Lower lobe of right lung (tissue), 2 donors: Measurements from ENCODE around the gene SLC9A9. TPM values are rescaled to one million over a fixed set of nuclear protein-coding genes. Genes with fewer than 3 reads are reported as not detected.

Source experiments
- ATAC-seq, 2 donors: fragments of 200-7000 bp; cut with Tn5 transposase; one replicate each; pipeline ENCODE4 v1.9.1; 2020 to 2022; ENCODE audit warnings: mild to moderate bottlenecking in 2 of 2, moderate library complexity in 2 of 2
- DNase-seq: peaks from one replicate; pipeline ENCODE4 v3.0.0-alpha.2; 2020
- H3K27ac ChIP-seq: fragments of 200-600 bp; one replicate; pipeline ENCODE4 v1.8.0; 2022
- H3K27me3 ChIP-seq: fragments of 200-600 bp; one replicate; pipeline ENCODE4 v1.8.0; 2022; ENCODE audit warnings: low read depth
- H3K36me3 ChIP-seq: fragments of 200-600 bp; one replicate; pipeline ENCODE4 v1.8.0; 2022; ENCODE audit warnings: mild to moderate bottlenecking
- H3K4me1 ChIP-seq: fragments of 200-600 bp; one replicate; pipeline ENCODE4 v1.8.0; 2022
- H3K4me3 ChIP-seq: fragments of 200-600 bp; one replicate; pipeline ENCODE4 v1.8.0; 2022; ENCODE audit warnings: mild to moderate bottlenecking
- H3K9me3 ChIP-seq: fragments of 200-600 bp; one replicate; pipeline ENCODE4 v1.8.0; 2022
- intact Hi-C: fragments of 100-400 bp; cut with DNase I; formaldehyde crosslinking; loops from one replicate; pipeline ENCODE4 v1.11.0; 2022
- total RNA-seq: library from RNA; stranded (reverse); fragmentation: NEBNext Ultra II Directional; extraction: Animal tissue kit (Norgen Biotek cat#: 25700); gene quantifications from one replicate; pipeline ENCODE4 v1.2.1, GENCODE V29; 2021
- TF ChIP-seq, protein P1 (sequence below): fragments of 200-600 bp; IDR thresholded peaks from one replicate; pipeline ENCODE4 v1.8.0; 2022; ENCODE audit warnings: antibody characterized with exemption, mild to moderate bottlenecking
- donor health status: DM: no; HTN: yes; CAD: no; lungs with severe emphysema.

The SLC9A9 gene
- total RNA-seq, 1 donor from 2014 or later, result 15.6 TPM

DNA sequence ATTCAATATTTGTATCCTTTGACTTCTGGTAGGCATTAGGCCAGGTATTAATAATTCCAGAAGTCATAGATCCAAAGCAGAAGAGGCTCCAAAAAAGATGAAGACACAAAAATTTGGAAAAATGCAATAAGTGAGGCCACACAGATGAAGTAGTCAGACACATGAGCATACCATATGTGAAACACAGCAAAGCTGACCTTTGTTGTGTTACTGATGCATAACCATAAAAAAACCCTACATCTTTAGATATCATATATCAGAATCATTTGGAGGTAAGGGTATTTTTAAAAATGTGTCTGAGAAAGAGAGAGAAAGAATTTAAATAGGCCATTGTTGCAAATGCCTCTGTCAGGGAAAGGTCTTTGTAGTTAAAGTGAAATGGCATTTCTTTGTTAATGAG is 314.9 kb downstream of the SLC9A9 start:
- H3K36me3 ChIP-seq, result no peaks in the 10 kb centered on the region
- H3K27ac ChIP-seq, result no peak overlapping the region
- H3K9me3 ChIP-seq, result no peaks in the 10 kb centered on the region
- TF ChIP-seq, protein P1, sequence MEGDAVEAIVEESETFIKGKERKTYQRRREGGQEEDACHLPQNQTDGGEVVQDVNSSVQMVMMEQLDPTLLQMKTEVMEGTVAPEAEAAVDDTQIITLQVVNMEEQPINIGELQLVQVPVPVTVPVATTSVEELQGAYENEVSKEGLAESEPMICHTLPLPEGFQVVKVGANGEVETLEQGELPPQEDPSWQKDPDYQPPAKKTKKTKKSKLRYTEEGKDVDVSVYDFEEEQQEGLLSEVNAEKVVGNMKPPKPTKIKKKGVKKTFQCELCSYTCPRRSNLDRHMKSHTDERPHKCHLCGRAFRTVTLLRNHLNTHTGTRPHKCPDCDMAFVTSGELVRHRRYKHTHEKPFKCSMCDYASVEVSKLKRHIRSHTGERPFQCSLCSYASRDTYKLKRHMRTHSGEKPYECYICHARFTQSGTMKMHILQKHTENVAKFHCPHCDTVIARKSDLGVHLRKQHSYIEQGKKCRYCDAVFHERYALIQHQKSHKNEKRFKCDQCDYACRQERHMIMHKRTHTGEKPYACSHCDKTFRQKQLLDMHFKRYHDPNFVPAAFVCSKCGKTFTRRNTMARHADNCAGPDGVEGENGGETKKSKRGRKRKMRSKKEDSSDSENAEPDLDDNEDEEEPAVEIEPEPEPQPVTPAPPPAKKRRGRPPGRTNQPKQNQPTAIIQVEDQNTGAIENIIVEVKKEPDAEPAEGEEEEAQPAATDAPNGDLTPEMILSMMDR, result no peak
- no peak for ATAC-seq
- intact Hi-C loops, result no loop called here
- no peaks in the 10 kb centered on the region for H3K27me3 ChIP-seq
- no peak for DNase-seq
- no peak overlapping the region for H3K4me3 ChIP-seq
- peaks cover 17% of the 10 kb centered on the region for H3K4me1 ChIP-seq

DNA sequence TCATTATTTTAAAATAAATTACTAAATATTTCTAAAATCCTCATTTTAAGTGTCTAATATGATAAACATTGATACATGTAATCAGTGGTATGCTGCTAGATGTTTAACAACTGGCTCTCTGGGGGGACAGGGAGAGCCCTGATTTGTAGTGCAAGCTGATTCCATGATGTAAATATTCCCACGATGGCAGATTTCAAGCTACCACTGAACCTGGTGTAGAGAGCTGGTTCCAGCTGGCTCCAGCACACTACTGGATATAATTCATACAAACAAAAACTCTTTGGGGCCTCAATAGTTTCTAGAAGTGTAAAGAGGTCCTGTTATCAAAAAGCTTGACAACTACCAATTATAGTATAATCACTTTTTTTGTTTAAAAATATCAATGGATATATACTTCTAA is 316.2 kb downstream of the SLC9A9 start:
- Histone ChIP-seq H3K4me1 (peaks cover 16% of the 10 kb centered on the region), H3K9me3 (no peaks in the 10 kb centered on the region), H3K36me3 (no peaks in the 10 kb centered on the region), H3K4me3 (no peak overlapping the region), H3K27ac (no peak overlapping the region), H3K27me3 (no peaks in the 10 kb centered on the region)
- ATAC-seq, result no peak
- DNase-seq, result no peak
- intact Hi-C loops, result no loop called here
- TF ChIP-seq, protein P1, result no peak

- Histone ChIP-seq H3K27me3 (no peaks in the 10 kb centered on the region), H3K4me3 (no peak overlapping the region), H3K36me3 (no peaks in the 10 kb centered on the region), H3K27ac (no peak overlapping the region), H3K9me3 (no peaks in the 10 kb centered on the region), H3K4me1 (peaks cover 6% of the 10 kb centered on the region)
- ATAC-seq, result no peak
- DNase-seq, result no peak
- intact Hi-C loops, result no loop called here
- TF ChIP-seq, protein P1, result no peak
Observed at GRCh38 chr3:143531101-143531500, 317.2 kb downstream of the SLC9A9 start.

GRCh38 chr3:143529798-143530197 is 318.5 kb downstream of the SLC9A9 start:
- no peak for DNase-seq
- Histone ChIP-seq H3K4me3 (no peak overlapping the region), H3K4me1 (peaks cover 5% of the 10 kb centered on the region), H3K36me3 (no peaks in the 10 kb centered on the region), H3K27ac (no peak overlapping the region), H3K27me3 (no peaks in the 10 kb centered on the region), H3K9me3 (no peaks in the 10 kb centered on the region)
- TF ChIP-seq, protein P1, result no peak
- ATAC-seq, result no peak
- intact Hi-C loops, result no loop called here

DNA sequence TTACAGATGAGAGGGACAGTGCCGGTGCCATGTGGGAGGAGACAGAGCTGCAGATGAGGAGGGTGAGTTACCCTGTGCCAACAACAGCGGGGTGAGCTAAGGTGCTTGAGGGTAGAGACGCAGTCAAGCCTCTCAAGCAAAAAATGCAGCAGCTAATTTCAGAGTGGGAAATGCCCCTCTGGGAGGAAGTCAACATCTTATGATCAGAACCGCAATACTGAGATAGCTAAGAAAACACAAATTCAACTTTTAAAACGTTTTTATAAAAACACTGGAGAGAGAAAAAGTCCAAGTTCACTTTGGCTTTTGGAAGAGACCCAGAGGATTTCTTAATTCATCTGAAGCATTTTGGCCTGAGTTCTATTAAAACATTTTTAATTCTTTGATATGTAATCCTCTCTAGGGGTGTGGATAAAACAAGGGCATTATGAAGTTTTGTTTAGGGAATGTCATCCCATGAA is 319.2 kb downstream of the SLC9A9 start:
- TF ChIP-seq, protein P1, result no peak
- no peak for DNase-seq
- Histone ChIP-seq H3K4me1 (peaks cover 5% of the 10 kb centered on the region), H3K9me3 (no peaks in the 10 kb centered on the region), H3K27me3 (no peaks in the 10 kb centered on the region), H3K27ac (no peak overlapping the region), H3K4me3 (no peak overlapping the region), H3K36me3 (no peaks in the 10 kb centered on the region)
- peak; percentile 71 to 85 for ATAC-seq
- intact Hi-C loops, result no loop called here
